ENCODE results near the gene ZMYND19.

DNA sequence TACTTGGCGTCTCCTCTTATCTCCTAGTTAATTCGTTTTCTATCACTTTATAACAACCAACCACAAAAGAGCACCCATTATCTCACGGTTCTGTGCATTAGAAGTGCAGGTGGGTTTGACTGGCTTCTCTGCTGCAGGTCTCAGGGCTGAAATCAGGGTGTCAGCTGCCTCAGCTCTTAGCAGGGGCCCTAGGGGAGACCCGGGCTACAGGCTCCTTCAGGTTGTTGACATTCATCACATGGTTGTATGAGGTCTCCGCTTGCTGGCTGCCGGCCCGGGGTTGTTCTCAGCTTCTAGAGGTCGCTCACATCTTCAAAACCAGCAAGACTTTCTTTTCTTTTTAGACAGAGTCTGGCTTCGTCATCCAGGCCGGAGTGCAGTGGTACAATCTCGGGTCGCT is 2.9 kb upstream of the ZMYND19 start:
- TF ChIP-seq, protein P1, sequence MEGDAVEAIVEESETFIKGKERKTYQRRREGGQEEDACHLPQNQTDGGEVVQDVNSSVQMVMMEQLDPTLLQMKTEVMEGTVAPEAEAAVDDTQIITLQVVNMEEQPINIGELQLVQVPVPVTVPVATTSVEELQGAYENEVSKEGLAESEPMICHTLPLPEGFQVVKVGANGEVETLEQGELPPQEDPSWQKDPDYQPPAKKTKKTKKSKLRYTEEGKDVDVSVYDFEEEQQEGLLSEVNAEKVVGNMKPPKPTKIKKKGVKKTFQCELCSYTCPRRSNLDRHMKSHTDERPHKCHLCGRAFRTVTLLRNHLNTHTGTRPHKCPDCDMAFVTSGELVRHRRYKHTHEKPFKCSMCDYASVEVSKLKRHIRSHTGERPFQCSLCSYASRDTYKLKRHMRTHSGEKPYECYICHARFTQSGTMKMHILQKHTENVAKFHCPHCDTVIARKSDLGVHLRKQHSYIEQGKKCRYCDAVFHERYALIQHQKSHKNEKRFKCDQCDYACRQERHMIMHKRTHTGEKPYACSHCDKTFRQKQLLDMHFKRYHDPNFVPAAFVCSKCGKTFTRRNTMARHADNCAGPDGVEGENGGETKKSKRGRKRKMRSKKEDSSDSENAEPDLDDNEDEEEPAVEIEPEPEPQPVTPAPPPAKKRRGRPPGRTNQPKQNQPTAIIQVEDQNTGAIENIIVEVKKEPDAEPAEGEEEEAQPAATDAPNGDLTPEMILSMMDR (IDR thresholded peaks at IDR 0.05) = no peak
- TF ChIP-seq EP300 (IDR thresholded peaks at IDR 0.05) = no peak
- TF ChIP-seq POLR2A (IDR thresholded peaks at IDR 0.05) = no peak
- no peak for TF ChIP-seq POLR2AphosphoS5 (IDR thresholded peaks at IDR 0.05)

All from stomach (tissue), 4 donors.